HG03039 (cell line): ENCODE measurements around the gene CFB.
"Not testable (repeated sequence)": the region's sequence is repeated elsewhere in the genome, so short reads cannot be mapped to it uniquely, and the experiment has no call there.

Experiments used
- ATAC-seq: cut with Tn5 transposase; IDR thresholded peaks from one replicate; pipeline ENCODE4 v1.9.1; 2021; ENCODE audit warnings: mild to moderate bottlenecking, moderate library complexity; ENCODE audit not compliant: unreplicated experiment

CFB gene

GRCh38 chr6:31911826-31912585 is 33.9 kb upstream of the CFB start:
- ATAC-seq = no peak

- ATAC-seq = no peak
These were observed 30.5 kb upstream of the CFB start for GRCh38 chr6:31915351-31915750.

GRCh38 chr6:31915756-31916155 is 30.1 kb upstream of the CFB start:
- no peak for ATAC-seq

GRCh38 chr6:31918069-31918720 is 27.7 kb upstream of the CFB start:
- no peak for ATAC-seq

GRCh38 chr6:31919624-31920303 is 26.1 kb upstream of the CFB start:
- ATAC-seq = no peak

GRCh38 chr6:31920811-31921210 is 25.1 kb upstream of the CFB start:
- ATAC-seq = no peak

- ATAC-seq = no peak
These were observed 23.0 kb upstream of the CFB start for GRCh38 chr6:31922942-31923341.

- ATAC-seq = no peak
These were observed 18.5 kb upstream of the CFB start, which contains the start of gene C2 for GRCh38 chr6:31927242-31927862. C2 (plus strand) TSS chr6:31927717; CDS start chr6:31927753, 36 bp downstream.

- no peak for ATAC-seq
These were observed 17.8 kb upstream of the CFB start for GRCh38 chr6:31927863-31928671.

GRCh38 chr6:31928672-31928939 is 17.3 kb upstream of the CFB start:
- no peak for ATAC-seq

GRCh38 chr6:31930962-31931361 is 14.9 kb upstream of the CFB start:
- no peak for ATAC-seq

- ATAC-seq = not testable (repeated sequence)
These were observed 13.8 kb upstream of the CFB start for GRCh38 chr6:31932137-31932536.

GRCh38 chr6:31933537-31933936 is 12.4 kb upstream of the CFB start:
- ATAC-seq = no peak

GRCh38 chr6:31935021-31935420 is 10.9 kb upstream of the CFB start:
- no peak for ATAC-seq

- no peak for ATAC-seq
These were observed 10.1 kb upstream of the CFB start for GRCh38 chr6:31935823-31936222.

- no peak for ATAC-seq
These were observed 5.6 kb upstream of the CFB start for GRCh38 chr6:31940256-31940664.

GRCh38 chr6:31943742-31944141 is 2.2 kb upstream of the CFB start:
- ATAC-seq = no peak

GRCh38 chr6:31945154-31945506 is 765 bp upstream of the CFB start:
- ATAC-seq = no peak

GRCh38 chr6:31946370-31946885 is 533 bp downstream of the CFB start:
- ATAC-seq = no peak

GRCh38 chr6:31947070-31947675 is 1.3 kb downstream of the CFB start:
- ATAC-seq = no peak
